Activated CD8-positive, alpha-beta memory T cell treated with anti-CD3 and anti-CD28 coated beads, Interleukin-2, amount 50 U/mL, for 4 hours (primary cell): Measurements from ENCODE around the gene TRIL.

Experiments
- DNase-seq: peaks from one replicate; pipeline ENCODE4 v3.0.0-alpha.2; 2020

TRIL gene

GRCh38 chr7:28958235-28958979 lies at the start of gene TRIL:
TSS of gene TRIL (minus strand) at chr7:28958330. CDS start at chr7:28958046, 284 bp downstream.
- DNase-seq: no peak

GRCh38 chr7:29007127-29007526 lies 49.0 kb upstream of the TRIL start:
- DNase-seq: no peak

- no peak for DNase-seq
Observed at GRCh38 chr7:29005829-29006228, 47.7 kb upstream of the TRIL start.

GRCh38 chr7:29005406-29005805 lies 47.3 kb upstream of the TRIL start:
- no peak for DNase-seq

GRCh38 chr7:29003703-29004102 lies 45.6 kb upstream of the TRIL start:
- DNase-seq: no peak

- no peak for DNase-seq
Observed at GRCh38 chr7:29000717-29001076, 42.6 kb upstream of the TRIL start.

GRCh38 chr7:28999895-29000716 lies 42.0 kb upstream of the TRIL start:
- no peak for DNase-seq

- no peak for DNase-seq
Observed at GRCh38 chr7:28999427-28999826, 41.3 kb upstream of the TRIL start.

GRCh38 chr7:28998105-28998504 lies 40.0 kb upstream of the TRIL start:
- DNase-seq: no peak

- no peak for DNase-seq
Observed at GRCh38 chr7:28996836-28997235, 38.7 kb upstream of the TRIL start.

GRCh38 chr7:28993371-28993770 lies 35.2 kb upstream of the TRIL start:
- DNase-seq: no peak

GRCh38 chr7:28992798-28993197 lies 34.7 kb upstream of the TRIL start:
- no peak for DNase-seq

- DNase-seq: no peak
Observed at GRCh38 chr7:28990200-28990960, 32.2 kb upstream of the TRIL start.

- no peak for DNase-seq
Observed at GRCh38 chr7:28989211-28989980, 31.3 kb upstream of the TRIL start.

GRCh38 chr7:28988810-28989209 lies 30.7 kb upstream of the TRIL start:
- DNase-seq: no peak

- no peak for DNase-seq
Observed at GRCh38 chr7:28988091-28988490, 30.0 kb upstream of the TRIL start.

- no peak for DNase-seq
Observed at GRCh38 chr7:28986765-28987110, 28.6 kb upstream of the TRIL start.

GRCh38 chr7:28986028-28986764 lies 28.1 kb upstream of the TRIL start:
- DNase-seq: no peak

- DNase-seq: no peak
Observed at GRCh38 chr7:28984631-28985030, 26.5 kb upstream of the TRIL start.

GRCh38 chr7:28984217-28984616 lies 26.1 kb upstream of the TRIL start:
- DNase-seq: no peak

GRCh38 chr7:28983396-28984190 lies 25.5 kb upstream of the TRIL start:
- no peak for DNase-seq

GRCh38 chr7:28981161-28981465 lies 23.0 kb upstream of the TRIL start:
- DNase-seq: no peak
